Endodermal cell (in vitro differentiated cells): Measurements from ENCODE around the gene CNOT3. TPM values are rescaled to one million over a fixed set of nuclear protein-coding genes. Genes with fewer than 3 reads are reported as not detected.

Source experiments
- DNase-seq: peaks from one replicate; pipeline ENCODE4 v3.0.0-alpha.2; 2017
- H3K27ac ChIP-seq: 2 replicates; pipeline ENCODE4 v1.5.1; 2013; ENCODE audit warnings: mild to moderate bottlenecking, low read depth, low read length, moderate library complexity
- H3K27me3 ChIP-seq: 2 replicates; pipeline ENCODE4 v1.6.1; 2013; ENCODE audit warnings: mild to moderate bottlenecking, low read length, moderate library complexity; ENCODE audit not compliant: insufficient read depth, control insufficient read depth, poor library complexity, severe bottlenecking
- H3K36me3 ChIP-seq: 2 replicates; pipeline ENCODE4 v1.7.0; 2013; ENCODE audit warnings: mild to moderate bottlenecking, low read length, moderate library complexity; ENCODE audit not compliant: control insufficient read depth, insufficient read depth
- H3K4me1 ChIP-seq: one replicate; pipeline ENCODE4 v1.7.0; 2013; ENCODE audit warnings: low read length; ENCODE audit not compliant: control insufficient read depth, insufficient read depth
- H3K4me3 ChIP-seq: 2 replicates; pipeline ENCODE4 v1.5.1; 2013; ENCODE audit warnings: mild to moderate bottlenecking, low read length, moderate library complexity
- H3K9ac ChIP-seq: 2 replicates; pipeline ENCODE4 v1.6.1; 2013; ENCODE audit warnings: mild to moderate bottlenecking, low read length, moderate library complexity; ENCODE audit not compliant: poor library complexity, severe bottlenecking; ENCODE audit errors: extremely low read depth
- H3K9me3 ChIP-seq: 2 replicates; pipeline ENCODE4 v1.6.1; 2013; ENCODE audit warnings: mild to moderate bottlenecking, low read length, moderate library complexity; ENCODE audit not compliant: control insufficient read depth
- H3K27ac Mint-ChIP-seq: 2 replicates; pipeline ENCODE4 v1.8.0; 2020; ENCODE audit warnings: mixed read lengths
- H3K27me3 Mint-ChIP-seq: 2 replicates; pipeline ENCODE4 v1.8.0; 2021; ENCODE audit warnings: mild to moderate bottlenecking, mixed read lengths; ENCODE audit not compliant: insufficient read depth
- H3K36me3 Mint-ChIP-seq: 2 replicates; pipeline ENCODE4 v1.8.0; 2020; ENCODE audit warnings: low read depth, mixed read lengths
- H3K4me1 Mint-ChIP-seq: 2 replicates; pipeline ENCODE4 v1.8.0; 2020; ENCODE audit warnings: mixed read lengths
- H3K4me3 Mint-ChIP-seq: 2 replicates; pipeline ENCODE4 v1.8.0; 2020; ENCODE audit warnings: mild to moderate bottlenecking, moderate library complexity, mixed read lengths
- H3K9me3 Mint-ChIP-seq: 2 replicates; pipeline ENCODE4 v1.8.0; 2020; ENCODE audit warnings: mild to moderate bottlenecking, mixed read lengths
- CTCF ChIP-seq: fragments of 200-600 bp; sonication (generic); conservative IDR thresholded peaks from 2 replicates; pipeline ENCODE4 v1.5.0; 2021; ENCODE audit warnings: antibody characterized with exemption, mild to moderate bottlenecking
- WGBS, 2 experiments: methylation state at CpG; one replicate each; pipeline versions ENCODE4 v1.1.5 to v1.1.7; 2013; ENCODE audit warnings: missing lambda C conversion rate in 2 of 2, mixed read lengths in 1 of 2; ENCODE audit not compliant: insufficient coverage in 1 of 2, insufficient read length in 1 of 2; 5-methylcytosine and 5-hydroxymethylcytosine counted together
- total RNA-seq, 2 donors: library from RNA; stranded (reverse); fragmentation: NEBNext Ultra II Directional in 1 of 2; extraction: Animal tissue kit (Norgen Biotek cat#: 25700) in 1 of 2; gene quantifications; 2 replicates in 1 of 2; 3 replicates in 1 of 2; pipeline ENCODE4 v1.2.1, GENCODE V29; 2021

CNOT3 gene
- total RNA-seq, 2 donors from 2014 or later = 78.9 to 82.7 TPM

GRCh38 chr19:54128441-54128725 is 9.2 kb upstream of the CNOT3 start:
- H3K27me3 Mint-ChIP-seq = no peaks in the 10 kb centered on the region
- H3K27ac ChIP-seq = no peak overlapping the region
- no peak overlapping the region for H3K9ac ChIP-seq
- H3K36me3 ChIP-seq = peaks cover 51% of the 10 kb centered on the region
- no peaks in the 10 kb centered on the region for H3K4me1 Mint-ChIP-seq
- no peak overlapping the region for H3K27ac Mint-ChIP-seq
- H3K4me3 ChIP-seq = no peak overlapping the region
- H3K27me3 ChIP-seq = no peaks in the 10 kb centered on the region
- no peaks in the 10 kb centered on the region for H3K4me1 ChIP-seq
- TF ChIP-seq CTCF = no peak
- WGBS, 2 experiments = 91 to 94% methylated on average over 7 to 20 of the region's 20 CpGs
- no peaks in the 10 kb centered on the region for H3K9me3 Mint-ChIP-seq
- H3K9me3 ChIP-seq = peaks cover under 1% of the 10 kb centered on the region
- no peak overlapping the region for H3K4me3 Mint-ChIP-seq
- H3K36me3 Mint-ChIP-seq = peaks cover 62% of the 10 kb centered on the region
- DNase-seq = no peak

- Mint-ChIP-seq H3K27me3 (no peaks in the 10 kb centered on the region), H3K9me3 (peaks cover 2% of the 10 kb centered on the region), H3K27ac (no peak overlapping the region), H3K4me1 (no peaks in the 10 kb centered on the region), H3K36me3 (peaks cover 56% of the 10 kb centered on the region), H3K4me3 (no peak overlapping the region)
- Histone ChIP-seq H3K9ac (no peak overlapping the region), H3K4me1 (no peaks in the 10 kb centered on the region), H3K9me3 (peaks cover 5% of the 10 kb centered on the region), H3K36me3 (peaks cover 51% of the 10 kb centered on the region), H3K27me3 (no peaks in the 10 kb centered on the region), H3K27ac (no peak overlapping the region), H3K4me3 (no peak overlapping the region)
- no peak for TF ChIP-seq CTCF
- no peak for DNase-seq
- 96 to 99% methylated on average over 16 to 41 of the region's 41 CpGs for whole genome bisulfite sequencing, 2 experiments
These were observed 8.6 kb upstream of the CNOT3 start for GRCh38 chr19:54128796-54129616.

- Mint-ChIP-seq H3K27me3 (no peaks in the 10 kb centered on the region), H3K4me1 (no peaks in the 10 kb centered on the region), H3K4me3 (no peak overlapping the region), H3K27ac (no peak overlapping the region), H3K36me3 (peaks cover 56% of the 10 kb centered on the region), H3K9me3 (peaks cover 7% of the 10 kb centered on the region)
- H3K9ac ChIP-seq = no peak overlapping the region
- peaks cover 49% of the 10 kb centered on the region for H3K36me3 ChIP-seq
- H3K9me3 ChIP-seq = peaks cover 5% of the 10 kb centered on the region
- WGBS, 2 experiments = 95% methylated on average over 14 to 20 of the region's 20 CpGs
- no peaks in the 10 kb centered on the region for H3K27me3 ChIP-seq
- no peak for TF ChIP-seq CTCF
- H3K4me3 ChIP-seq = no peak overlapping the region
- no peak for DNase-seq
- no peak overlapping the region for H3K27ac ChIP-seq
- H3K4me1 ChIP-seq = no peaks in the 10 kb centered on the region
These were observed 8.0 kb upstream of the CNOT3 start for GRCh38 chr19:54129617-54129996.
